ENCODE measurements around the gene TINAGL1. TPM values are rescaled to one million over a fixed set of nuclear protein-coding genes. Genes with fewer than 3 reads are reported as not detected.

Gene TINAGL1
- total RNA-seq, 2 donors from 2014 or later = 128 to 175 TPM

Other genes starting within 250 kb of the TINAGL1 start
- gene FABP3, start 203.4 kb upstream of the TINAGL1 start, total RNA-seq = 1,000 to 10,000 TPM; 2,432 to 3,075 TPM
- gene SERINC2, start 163.3 kb upstream of the TINAGL1 start, total RNA-seq = 1 to 10 TPM; 2.4 to 2.9 TPM
- under 1 TPM; 0.42 to 0.44 TPM for gene HCRTR1, start 41.2 kb downstream of the TINAGL1 start, total RNA-seq
- 10 to 100 TPM; 32.3 to 44.7 TPM for gene PEF1, start 68.4 kb downstream of the TINAGL1 start, total RNA-seq
- gene COL16A1, start 127.5 kb downstream of the TINAGL1 start, total RNA-seq = 10 to 100 TPM; 19.8 to 27.5 TPM
- 10 to 100 TPM; 14.0 to 18.7 TPM for gene ADGRB2, start 187.8 kb downstream of the TINAGL1 start, total RNA-seq
- gene SPOCD1, start 239.5 kb downstream of the TINAGL1 start, total RNA-seq = 1 to 10 TPM in 1 of 2 donors, under 1 TPM in 1; 0.18 to 1.2 TPM

All from left cardiac atrium (tissue), 2 donors.